ENCODE results near the gene CD163. TPM values are rescaled to one million over a fixed set of nuclear protein-coding genes. Genes with fewer than 3 reads are reported as not detected.
"Not testable (repeated sequence)": the region's sequence is repeated elsewhere in the genome, so short reads cannot be mapped to it uniquely, and the experiment has no call there.

The CD163 gene
- polyA plus RNA-seq, 4 donors: 7.7 to 11.4 (median 8.8) TPM

GRCh38 chr12:7451756-7452155 lies 51.8 kb downstream of the CD163 start:
- no peak for DNase-seq (ENCODE audit: low read depth in 4 of 4, low spot score in 3 of 4)

GRCh38 chr12:7450667-7451066 lies 52.9 kb downstream of the CD163 start:
- DNase-seq (ENCODE audit: low read depth in 4 of 4, low spot score in 3 of 4): no peak

DNA sequence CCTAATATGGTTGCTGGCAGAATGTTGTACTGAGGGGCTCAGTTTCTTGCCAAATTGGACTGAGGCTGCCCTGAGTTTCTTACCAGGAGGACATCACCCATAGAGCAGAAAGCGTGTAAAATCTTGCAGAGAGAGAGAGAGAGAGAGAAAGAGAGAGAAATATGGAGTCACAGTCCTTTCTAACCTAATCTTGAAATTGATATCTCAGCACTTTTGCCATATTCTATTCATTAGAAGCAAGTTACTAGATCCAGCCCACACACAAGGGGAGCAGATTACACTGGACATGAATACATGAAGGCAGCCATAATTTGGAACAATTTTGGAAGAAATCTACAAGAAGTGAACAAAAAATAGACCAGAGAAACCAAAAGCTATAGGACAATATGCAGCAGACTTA lies 55.5 kb downstream of the CD163 start:
- DNase-seq (ENCODE audit: low read depth in 4 of 4, low spot score in 3 of 4): no peak

DNA sequence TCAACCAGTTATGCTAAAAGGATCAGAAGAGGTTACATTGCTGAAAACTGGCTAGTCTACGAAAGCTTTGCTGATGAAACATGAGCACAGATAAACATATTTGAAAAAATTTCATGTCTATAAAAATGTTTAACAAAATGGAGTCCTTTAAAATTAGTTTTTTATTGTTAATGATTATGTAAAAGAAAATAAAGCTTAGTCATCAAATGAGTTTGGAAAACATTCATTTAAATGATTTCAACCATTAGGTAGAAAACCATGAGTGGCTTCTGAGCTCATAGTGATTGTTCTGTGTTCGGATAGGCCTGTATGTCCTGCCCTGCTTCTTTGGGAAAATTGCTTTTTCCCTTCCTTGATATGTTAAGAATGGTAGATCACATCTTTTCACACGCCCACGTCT lies 59.0 kb downstream of the CD163 start:
- no peak for DNase-seq (ENCODE audit: low read depth in 4 of 4, low spot score in 3 of 4)

DNA sequence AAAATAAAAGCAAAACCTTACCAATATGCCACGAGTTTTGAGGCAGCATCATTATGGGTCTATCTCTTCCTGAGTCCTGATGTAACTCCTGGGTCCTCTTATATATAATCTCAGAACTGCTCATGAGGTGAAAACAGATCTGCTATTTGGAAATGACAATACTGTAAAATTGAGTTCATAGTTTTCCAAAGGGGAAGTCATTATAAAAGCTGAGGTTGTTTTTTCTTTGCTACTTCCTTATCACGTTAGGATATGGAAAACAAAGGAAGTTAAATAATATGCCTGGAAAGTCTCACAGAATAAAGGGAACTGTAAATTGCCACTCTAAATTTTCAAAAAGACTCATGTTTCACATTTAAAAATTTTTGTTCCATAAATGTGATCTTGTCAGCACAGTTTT lies 59.5 kb downstream of the CD163 start, which contains the start of gene CD163L1:
CD163L1 (minus strand) TSS at position 78 of the 400 bp plus-strand sequence; CDS start at position 52, 26 bp downstream.
- no peak for DNase-seq (ENCODE audit: low read depth in 4 of 4, low spot score in 3 of 4)

- no peak for DNase-seq (ENCODE audit: low read depth in 4 of 4, low spot score in 3 of 4)
Measured at GRCh38 chr12:7441216-7441615, 62.4 kb downstream of the CD163 start.

DNA sequence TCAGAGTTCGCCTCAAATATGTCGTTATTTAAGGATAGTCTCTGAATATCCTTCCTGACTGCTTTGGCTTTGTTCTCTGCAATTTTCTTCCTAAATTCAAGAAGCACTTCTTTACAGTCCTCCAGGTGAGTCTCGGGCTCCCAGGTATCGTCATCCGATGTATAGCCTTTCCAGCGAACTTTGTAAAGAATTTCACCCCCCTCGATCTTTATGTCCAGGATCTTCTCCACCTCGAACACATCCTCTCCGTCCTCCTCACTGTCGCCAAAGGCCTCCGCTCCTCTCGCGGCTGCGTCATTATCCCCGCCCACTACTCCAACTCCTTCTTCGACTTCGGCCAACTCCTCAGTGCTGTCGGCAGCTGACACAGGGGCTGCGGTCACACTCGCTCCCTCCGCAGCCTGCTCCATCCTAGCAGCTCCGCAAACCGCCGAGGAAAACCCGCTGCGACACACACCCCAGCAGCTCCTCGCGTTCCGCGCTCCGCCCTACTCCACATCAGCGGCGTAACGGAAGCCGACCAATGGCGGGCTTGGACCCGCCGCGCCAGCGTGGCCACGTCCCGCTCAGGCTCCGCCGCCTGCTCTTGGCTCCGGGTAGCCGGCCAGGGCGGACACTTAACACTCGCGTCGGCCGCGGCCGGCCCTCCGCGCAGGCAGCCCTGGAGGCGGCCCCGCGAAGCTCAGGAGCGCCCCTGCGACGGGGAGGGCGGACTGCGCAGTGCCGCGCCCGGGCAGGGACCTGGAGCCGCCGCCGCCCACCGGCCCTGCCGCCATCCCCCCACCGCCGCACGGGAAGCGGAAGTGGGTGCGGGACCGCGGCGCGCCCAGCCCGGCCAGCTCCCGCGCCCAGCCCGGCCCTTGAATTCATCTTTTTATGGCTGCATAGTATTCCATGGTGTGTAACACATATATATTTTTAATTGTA lies 63.7 kb downstream of the CD163 start:
- peak; percentile 14 to 20 (median 15) for DNase-seq (ENCODE audit: low read depth in 4 of 4, low spot score in 3 of 4)

- not testable (repeated sequence) for DNase-seq (ENCODE audit: low read depth in 4 of 4, low spot score in 3 of 4)
Measured at GRCh38 chr12:7438291-7438995, 65.1 kb downstream of the CD163 start.

GRCh38 chr12:7437494-7437893 lies 66.1 kb downstream of the CD163 start:
- DNase-seq (ENCODE audit: low read depth in 4 of 4, low spot score in 3 of 4): not testable (repeated sequence)

DNA sequence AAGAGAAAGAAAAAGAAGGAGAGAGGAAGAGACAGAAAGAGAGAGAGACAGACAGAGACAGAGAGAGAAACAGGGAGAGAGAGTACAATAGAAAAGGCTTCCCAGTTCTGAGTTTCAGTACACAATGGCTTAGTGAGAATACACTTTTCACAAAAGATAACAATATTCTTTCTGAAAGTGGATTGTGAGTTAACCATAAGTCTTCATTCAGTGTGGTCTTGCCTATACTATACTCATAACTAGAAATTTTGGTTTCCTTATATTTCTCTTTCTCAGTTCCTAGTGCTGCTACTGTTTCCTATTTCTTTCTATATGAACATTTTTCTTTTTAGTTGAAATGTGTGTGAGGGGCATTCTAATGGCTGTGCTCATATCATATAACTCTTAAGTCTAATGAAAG lies 68.9 kb downstream of the CD163 start:
- DNase-seq (ENCODE audit: low read depth in 4 of 4, low spot score in 3 of 4): no peak

- no peak for DNase-seq (ENCODE audit: low read depth in 4 of 4, low spot score in 3 of 4)
Measured at GRCh38 chr12:7433276-7433822, 70.2 kb downstream of the CD163 start.

- no peak for DNase-seq (ENCODE audit: low read depth in 4 of 4, low spot score in 3 of 4)
Measured at GRCh38 chr12:7431993-7432685, 71.4 kb downstream of the CD163 start.

Other genes starting within 250 kb of the CD163 start
- under 1 TPM in 1 of 4 donors, not detected in 3; 0.04 TPM for gene ACSM4, start 199.7 kb downstream of the CD163 start, polyA plus RNA-seq (ENCODE audit: insufficient read length in 4 of 4)
- 1 to 10 TPM; 1.2 to 3.7 (median 1.9) TPM for gene CD163L1, start 59.6 kb downstream of the CD163 start, polyA plus RNA-seq (ENCODE audit: insufficient read length in 4 of 4)
- gene APOBEC1, start 162.1 kb upstream of the CD163 start, polyA plus RNA-seq (ENCODE audit: insufficient read length in 4 of 4): not detected
- gene GDF3, start 192.0 kb upstream of the CD163 start, polyA plus RNA-seq (ENCODE audit: insufficient read length in 4 of 4): under 1 TPM; 0.50 to 0.96 (median 0.79) TPM
- gene DPPA3, start 207.7 kb upstream of the CD163 start, polyA plus RNA-seq (ENCODE audit: insufficient read length in 4 of 4): under 1 TPM in 1 of 4 donors, not detected in 3; 0.05 TPM
- gene CLEC4C, start 243.6 kb upstream of the CD163 start, polyA plus RNA-seq (ENCODE audit: insufficient read length in 4 of 4): under 1 TPM in 1 of 4 donors, not detected in 3; 0.09 TPM